Amniotic epithelial cell (primary cell): Measurements from ENCODE around the gene SIX3.

Experiments used
- DNase-seq: peaks from one replicate; pipeline ENCODE4 v3.0.0-alpha.2; 2010; ENCODE audit warnings: low read depth

Gene SIX3

GRCh38 chr2:44943693-44944101, 2.2 kb downstream of the SIX3 start:
- DNase-seq: no peak

- DNase-seq: no peak
Measured at GRCh38 chr2:44944102-44944951, 2.8 kb downstream of the SIX3 start.

GRCh38 chr2:44944952-44945612, 3.6 kb downstream of the SIX3 start:
- no peak for DNase-seq

- no peak for DNase-seq
Measured at GRCh38 chr2:44945676-44946371, 4.3 kb downstream of the SIX3 start.

GRCh38 chr2:44946372-44947027, 5.0 kb downstream of the SIX3 start:
- DNase-seq: no peak

- no peak for DNase-seq
Measured at GRCh38 chr2:44947028-44947375, 5.5 kb downstream of the SIX3 start.

- no peak for DNase-seq
Measured at GRCh38 chr2:44948565-44949328, 7.2 kb downstream of the SIX3 start.

- DNase-seq: no peak
Measured at GRCh38 chr2:44949329-44950151, 8.0 kb downstream of the SIX3 start.

- DNase-seq: no peak
Measured at GRCh38 chr2:44950646-44951045, 9.1 kb downstream of the SIX3 start.

- DNase-seq: no peak
Measured at GRCh38 chr2:44951124-44951523, 9.6 kb downstream of the SIX3 start.

- no peak for DNase-seq
Measured at GRCh38 chr2:44951714-44952113, 10.2 kb downstream of the SIX3 start.

GRCh38 chr2:44952143-44952805, 10.8 kb downstream of the SIX3 start:
- peak; percentile 29 for DNase-seq

- DNase-seq: no peak
Measured at GRCh38 chr2:44952806-44953498, 11.4 kb downstream of the SIX3 start.

- DNase-seq: no peak
Measured at GRCh38 chr2:44953499-44953883, 12.0 kb downstream of the SIX3 start.

- no peak for DNase-seq
Measured at GRCh38 chr2:44954447-44954888, 13.0 kb downstream of the SIX3 start.

- no peak for DNase-seq
Measured at GRCh38 chr2:44954889-44955592, 13.5 kb downstream of the SIX3 start.

GRCh38 chr2:44955593-44956392, 14.3 kb downstream of the SIX3 start:
- DNase-seq: peak; percentile 43

- DNase-seq: no peak
Measured at GRCh38 chr2:44956843-44957242, 15.3 kb downstream of the SIX3 start.
